PC-3 (cell line): ENCODE data around the gene VTN.

ENCODE experiments used
- EZH2 ChIP-seq: fragments of 300-600 bp; sonication (generic); IDR thresholded peaks from one replicate; pipeline ENCODE4 v1.6.1; 2017; ENCODE audit warnings: antibody characterized with exemption, mild to moderate bottlenecking, low read length; ENCODE audit not compliant: unreplicated experiment
- EZH2phosphoT487 ChIP-seq: fragments of 300-600 bp; sonication (generic); IDR thresholded peaks from 2 replicates; pipeline ENCODE4 v1.6.1; 2018; ENCODE audit warnings: mild to moderate bottlenecking, antibody characterized with exemption, low read length, borderline replicate concordance
- TF ChIP-seq, protein P1 (sequence below): fragments of 300-600 bp; sonication (generic); conservative IDR thresholded peaks from 2 replicates; pipeline ENCODE4 v1.5.1; 2017; ENCODE audit warnings: antibody characterized with exemption, low read depth, mild to moderate bottlenecking, low read length

- TF ChIP-seq, protein P1, sequence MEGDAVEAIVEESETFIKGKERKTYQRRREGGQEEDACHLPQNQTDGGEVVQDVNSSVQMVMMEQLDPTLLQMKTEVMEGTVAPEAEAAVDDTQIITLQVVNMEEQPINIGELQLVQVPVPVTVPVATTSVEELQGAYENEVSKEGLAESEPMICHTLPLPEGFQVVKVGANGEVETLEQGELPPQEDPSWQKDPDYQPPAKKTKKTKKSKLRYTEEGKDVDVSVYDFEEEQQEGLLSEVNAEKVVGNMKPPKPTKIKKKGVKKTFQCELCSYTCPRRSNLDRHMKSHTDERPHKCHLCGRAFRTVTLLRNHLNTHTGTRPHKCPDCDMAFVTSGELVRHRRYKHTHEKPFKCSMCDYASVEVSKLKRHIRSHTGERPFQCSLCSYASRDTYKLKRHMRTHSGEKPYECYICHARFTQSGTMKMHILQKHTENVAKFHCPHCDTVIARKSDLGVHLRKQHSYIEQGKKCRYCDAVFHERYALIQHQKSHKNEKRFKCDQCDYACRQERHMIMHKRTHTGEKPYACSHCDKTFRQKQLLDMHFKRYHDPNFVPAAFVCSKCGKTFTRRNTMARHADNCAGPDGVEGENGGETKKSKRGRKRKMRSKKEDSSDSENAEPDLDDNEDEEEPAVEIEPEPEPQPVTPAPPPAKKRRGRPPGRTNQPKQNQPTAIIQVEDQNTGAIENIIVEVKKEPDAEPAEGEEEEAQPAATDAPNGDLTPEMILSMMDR, result no peak
- TF ChIP-seq EZH2 (no peak), EZH2phosphoT487 (no peak)
Measured at GRCh38 chr17:28335959-28336871, 33.9 kb downstream of the VTN start.
